Keratinocyte (primary cell): ENCODE results near the gene ARSK.

ENCODE experiments used
- EZH2 ChIP-seq: IDR thresholded peaks from one replicate; pipeline ENCODE4 v1.6.1; 2012; ENCODE audit warnings: inconsistent platforms, mild to moderate bottlenecking, low read length, moderate library complexity
- TF ChIP-seq, protein P1 (sequence below), 3 experiments: IDR thresholded peaks in 1 of 3; conservative IDR thresholded peaks in 1 of 3; optimal IDR thresholded peaks in 1 of 3; 2 replicates in 2 of 3; 3 replicates in 1 of 3; pipeline versions ENCODE3 to v1.5.1; 2011; ENCODE audit warnings: low read length in 3 of 3, mild to moderate bottlenecking in 3 of 3, moderate library complexity in 2 of 3, control low read depth in 1 of 3, inconsistent platforms in 1 of 3; ENCODE audit not compliant: insufficient read depth in 2 of 3; ENCODE audit errors: extremely low read depth in 1 of 3

DNA sequence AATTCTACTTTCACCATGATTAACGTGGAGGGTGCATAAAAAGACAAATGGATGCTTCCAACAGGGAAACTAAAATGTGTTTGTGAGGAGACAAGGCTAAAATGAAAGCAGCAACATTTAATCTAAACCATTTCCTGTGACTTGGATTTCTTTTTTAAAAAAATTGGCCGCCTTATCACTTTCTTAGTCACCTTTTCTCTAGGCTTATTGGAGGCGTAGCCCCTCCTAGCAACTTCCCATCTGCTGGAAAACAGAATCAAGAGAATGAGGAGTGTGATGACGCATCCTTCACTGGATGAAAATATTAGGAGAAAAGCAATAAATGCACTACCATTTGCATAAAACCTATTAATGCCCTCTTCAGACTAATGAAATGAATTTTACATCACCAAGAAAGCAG, 64.2 kb downstream of the ARSK start:
- TF ChIP-seq, protein P1, sequence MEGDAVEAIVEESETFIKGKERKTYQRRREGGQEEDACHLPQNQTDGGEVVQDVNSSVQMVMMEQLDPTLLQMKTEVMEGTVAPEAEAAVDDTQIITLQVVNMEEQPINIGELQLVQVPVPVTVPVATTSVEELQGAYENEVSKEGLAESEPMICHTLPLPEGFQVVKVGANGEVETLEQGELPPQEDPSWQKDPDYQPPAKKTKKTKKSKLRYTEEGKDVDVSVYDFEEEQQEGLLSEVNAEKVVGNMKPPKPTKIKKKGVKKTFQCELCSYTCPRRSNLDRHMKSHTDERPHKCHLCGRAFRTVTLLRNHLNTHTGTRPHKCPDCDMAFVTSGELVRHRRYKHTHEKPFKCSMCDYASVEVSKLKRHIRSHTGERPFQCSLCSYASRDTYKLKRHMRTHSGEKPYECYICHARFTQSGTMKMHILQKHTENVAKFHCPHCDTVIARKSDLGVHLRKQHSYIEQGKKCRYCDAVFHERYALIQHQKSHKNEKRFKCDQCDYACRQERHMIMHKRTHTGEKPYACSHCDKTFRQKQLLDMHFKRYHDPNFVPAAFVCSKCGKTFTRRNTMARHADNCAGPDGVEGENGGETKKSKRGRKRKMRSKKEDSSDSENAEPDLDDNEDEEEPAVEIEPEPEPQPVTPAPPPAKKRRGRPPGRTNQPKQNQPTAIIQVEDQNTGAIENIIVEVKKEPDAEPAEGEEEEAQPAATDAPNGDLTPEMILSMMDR (optimal IDR thresholded peaks at IDR 0.05 in 1 of 3, IDR thresholded peaks at IDR 0.05 in 1 of 3, conservative IDR thresholded peaks at IDR 0.05 in 1 of 3; ENCODE audit: extremely low read depth in 1 of 3, insufficient read depth in 2 of 3, low read length in 3 of 3), result no peak
- TF ChIP-seq EZH2, result no peak
